HG03575 (cell line): ENCODE data around the gene UPP2.

Experiments used
- ATAC-seq: cut with Tn5 transposase; IDR thresholded peaks from one replicate; pipeline ENCODE4 v1.9.1; 2021; ENCODE audit not compliant: unreplicated experiment, insufficient number of reproducible peaks, low FRiP score; ENCODE audit errors: extremely low read depth

UPP2 gene

GRCh38 chr2:158101384-158101926, at the start of gene UPP2:
UPP2 (plus strand) TSS chr2:158101876; CDS start chr2:158102064, 188 bp downstream.
- no peak for ATAC-seq

GRCh38 chr2:158052761-158053160, 48.9 kb upstream of the UPP2 start:
- ATAC-seq = no peak

- no peak for ATAC-seq
Measured at GRCh38 chr2:158056875-158057274, 44.8 kb upstream of the UPP2 start.

- no peak for ATAC-seq
Measured at GRCh38 chr2:158060160-158060834, 41.4 kb upstream of the UPP2 start.

GRCh38 chr2:158060835-158061435, 40.7 kb upstream of the UPP2 start:
- no peak for ATAC-seq

- no peak for ATAC-seq
Measured at GRCh38 chr2:158061763-158062162, 39.9 kb upstream of the UPP2 start.

- ATAC-seq = no peak
Measured at GRCh38 chr2:158066046-158066713, 35.5 kb upstream of the UPP2 start.

- no peak for ATAC-seq
Measured at GRCh38 chr2:158071018-158071417, 30.7 kb upstream of the UPP2 start.

- ATAC-seq = no peak
Measured at GRCh38 chr2:158072361-158072760, 29.3 kb upstream of the UPP2 start.

- ATAC-seq = no peak
Measured at GRCh38 chr2:158079672-158080071, 22.0 kb upstream of the UPP2 start.

GRCh38 chr2:158088093-158088492, 13.6 kb upstream of the UPP2 start:
- ATAC-seq = no peak

GRCh38 chr2:158089322-158089721, 12.4 kb upstream of the UPP2 start:
- no peak for ATAC-seq

GRCh38 chr2:158091647-158092046, 10.0 kb upstream of the UPP2 start:
- ATAC-seq = no peak

- no peak for ATAC-seq
Measured at GRCh38 chr2:158094487-158095092, 7.1 kb upstream of the UPP2 start.

- no peak for ATAC-seq
Measured at GRCh38 chr2:158095269-158095668, 6.4 kb upstream of the UPP2 start.

GRCh38 chr2:158095912-158096311, 5.8 kb upstream of the UPP2 start:
- ATAC-seq = no peak

GRCh38 chr2:158097481-158097880, 4.2 kb upstream of the UPP2 start:
- ATAC-seq = no peak

- no peak for ATAC-seq
Measured at GRCh38 chr2:158098178-158098577, 3.5 kb upstream of the UPP2 start.

GRCh38 chr2:158099716-158100115, 2.0 kb upstream of the UPP2 start:
- ATAC-seq = no peak

GRCh38 chr2:158100411-158100810, 1.3 kb upstream of the UPP2 start:
- no peak for ATAC-seq
